WTC11 (cell line): ENCODE data around the gene CTDSPL. TPM values are rescaled to one million over a fixed set of nuclear protein-coding genes. Genes with fewer than 3 reads are reported as not detected.

Experiments
- ATAC-seq: fragments of 200-7000 bp; cut with Tn5 transposase; 2 replicates; pipeline ENCODE4 v1.10.0; 2021; ENCODE audit warnings: mild to moderate bottlenecking, moderate library complexity
- CTCF ChIA-PET: fragments of 300-600 bp; sonication (Branson Sonifier 250); formaldehyde crosslinking; loops from one replicate; lab custom pipeline; 2021; ENCODE audit warnings: antibody characterized with exemption; lab: Charles Lee
- POLR2A ChIA-PET: fragments of 350-600 bp; sonication (Branson Sonifier 250); formaldehyde crosslinking; loops from one replicate; lab custom pipeline; 2021; ENCODE audit warnings: antibody characterized with exemption; lab: Charles Lee
- DNase-seq: peaks from one replicate; pipeline ENCODE4 v3.0.0; 2021; ENCODE audit warnings: low spot score
- H3K27ac Mint-ChIP-seq: 2 replicates; pipeline ENCODE4 v1.8.0; 2021; ENCODE audit warnings: mixed read lengths
- H3K27me3 Mint-ChIP-seq: 2 replicates; pipeline ENCODE4 v1.8.0; 2021; ENCODE audit warnings: low read depth, mild to moderate bottlenecking, moderate library complexity, mixed read lengths
- H3K36me3 Mint-ChIP-seq: 2 replicates; pipeline ENCODE4 v1.8.0; 2021; ENCODE audit warnings: mixed read lengths
- H3K4me1 Mint-ChIP-seq: 2 replicates; pipeline ENCODE4 v1.8.0; 2022; ENCODE audit warnings: mixed read lengths
- H3K4me3 Mint-ChIP-seq: 2 replicates; pipeline ENCODE4 v1.8.0; 2021; ENCODE audit warnings: mild to moderate bottlenecking, moderate library complexity, mixed read lengths
- H3K9me3 Mint-ChIP-seq: 2 replicates; pipeline ENCODE4 v1.8.0; 2021; ENCODE audit warnings: mixed read lengths
- ARID4B ChIP-seq: sonication (generic); formaldehyde crosslinking; IDR thresholded peaks from 2 replicates; pipeline ENCODE4 v1.8.0; 2023; ENCODE audit warnings: missing genetic modification reagents, mild to moderate bottlenecking, borderline replicate concordance
- ATF2 ChIP-seq: sonication (generic); formaldehyde crosslinking; IDR thresholded peaks from 2 replicates; pipeline ENCODE4 v1.8.1; 2022; ENCODE audit warnings: low read depth, missing genetic modification reagents, borderline replicate concordance
- CBFB ChIP-seq: sonication (generic); formaldehyde crosslinking; IDR thresholded peaks from 2 replicates; pipeline ENCODE4 v1.8.1; 2022; ENCODE audit warnings: mild to moderate bottlenecking, low read depth, missing genetic modification reagents
- HMGXB4 ChIP-seq: sonication (generic); formaldehyde crosslinking; IDR thresholded peaks from 2 replicates; pipeline ENCODE4 v1.8.1; 2023; ENCODE audit warnings: mild to moderate bottlenecking, moderate library complexity, missing genetic modification reagents
- MAX ChIP-seq: sonication (generic); formaldehyde crosslinking; IDR thresholded peaks from 2 replicates; pipeline ENCODE4 v1.8.0; 2022; ENCODE audit warnings: mild to moderate bottlenecking, missing genetic modification reagents
- NR2C2 ChIP-seq: sonication (generic); formaldehyde crosslinking; IDR thresholded peaks from 2 replicates; pipeline ENCODE4 v1.8.0; 2022; ENCODE audit warnings: mild to moderate bottlenecking, missing genetic modification reagents
- USF2 ChIP-seq: sonication (generic); formaldehyde crosslinking; IDR thresholded peaks from 2 replicates; pipeline ENCODE4 v1.8.1; 2023; ENCODE audit warnings: mild to moderate bottlenecking, missing genetic modification reagents, moderate library complexity
- ZBTB43 ChIP-seq: sonication (generic); formaldehyde crosslinking; IDR thresholded peaks from 2 replicates; pipeline ENCODE4 v1.8.1; 2023; ENCODE audit warnings: mild to moderate bottlenecking, missing genetic modification reagents
- ZNF138 ChIP-seq: sonication (generic); formaldehyde crosslinking; conservative IDR thresholded peaks from 2 replicates; pipeline ENCODE4 v1.8.1; 2022; ENCODE audit warnings: mild to moderate bottlenecking, moderate library complexity, missing genetic modification reagents
- ZNF317 ChIP-seq: sonication (generic); formaldehyde crosslinking; IDR thresholded peaks from 2 replicates; pipeline ENCODE4 v1.8.1; 2023; ENCODE audit warnings: low read depth, mild to moderate bottlenecking, moderate library complexity, missing genetic modification reagents, borderline replicate concordance
- ZNF396 ChIP-seq: fragments of 250-450 bp; sonication (Bioruptor Pico); IDR thresholded peaks from 2 replicates; pipeline ENCODE4 v1.8.0; 2021; ENCODE audit warnings: mild to moderate bottlenecking, moderate library complexity, borderline replicate concordance
- ZNF423 ChIP-seq: fragments of 250-450 bp; sonication (Bioruptor Pico); IDR thresholded peaks from 2 replicates; pipeline ENCODE4 v2.1.2; 2022; ENCODE audit warnings: mild to moderate bottlenecking, moderate library complexity
- total RNA-seq: library from RNA; stranded (reverse); gene quantifications from 3 replicates; pipeline ENCODE4 v1.2.3, GENCODE V29; 2021

CTDSPL gene
- total RNA-seq, 1 experiment from 2014 or later, result 41.2 TPM

GRCh38 chr3:37862219-37862902, 681 bp downstream of the CTDSPL start:
- H3K36me3 Mint-ChIP-seq, result peaks cover 7% of the 10 kb centered on the region
- ATAC-seq, result 0 out of 2 replicates have a peak, but pooled peaks have one; percentile 0
- 0 out of 2 replicates have a peak, but pooled peaks have one; percentile 6 for TF ChIP-seq MAX
- TF ChIP-seq ARID4B, result 0 out of 2 replicates have a peak, but pooled peaks have one; percentile 32
- TF ChIP-seq ZNF138, result no peak
- no peak for TF ChIP-seq ZNF396
- 0 out of 2 replicates have a peak, but pooled peaks have one; percentile 54 for TF ChIP-seq HMGXB4
- peak; percentile 46 for TF ChIP-seq ZNF423 (CRISPR knock-in tag)
- no peak for TF ChIP-seq NR2C2
- TF ChIP-seq CBFB, result no peak
- TF ChIP-seq ZBTB43 (CRISPR knock-in tag), result peak; percentile 97
- TF ChIP-seq ZNF317 (CRISPR knock-in tag), result 0 out of 2 replicates have a peak, but pooled peaks have one; percentile 17
- no peak for TF ChIP-seq USF2 (CRISPR knock-in tag)
- no peak for TF ChIP-seq ATF2 (CRISPR knock-in tag)
- peak overlapping the region; percentile 82 for H3K27ac Mint-ChIP-seq
- H3K9me3 Mint-ChIP-seq, result peaks cover 4% of the 10 kb centered on the region
- CTCF ChIA-PET, result no interaction called here
- POLR2A ChIA-PET, result no interaction called here
- peaks cover 22% of the 10 kb centered on the region for H3K27me3 Mint-ChIP-seq
- H3K4me1 Mint-ChIP-seq, result peaks cover 40% of the 10 kb centered on the region
- peak; percentile 29 for DNase-seq
- H3K4me3 Mint-ChIP-seq, result peak overlapping the region; percentile 92
